ENCODE data around the gene SMCO2. TPM values are rescaled to one million over a fixed set of nuclear protein-coding genes. Genes with fewer than 3 reads are reported as not detected.
A peak's percentile ranks its signal among the peaks of the same experiment; 100 is the strongest.
"Not testable (repeated sequence)": the region's sequence is repeated elsewhere in the genome, so short reads cannot be mapped to it uniquely, and the experiment has no call there.

The SMCO2 gene
- polyA plus RNA-seq, 4 donors = 0.28 to 0.34 TPM; not detected in 2

DNA sequence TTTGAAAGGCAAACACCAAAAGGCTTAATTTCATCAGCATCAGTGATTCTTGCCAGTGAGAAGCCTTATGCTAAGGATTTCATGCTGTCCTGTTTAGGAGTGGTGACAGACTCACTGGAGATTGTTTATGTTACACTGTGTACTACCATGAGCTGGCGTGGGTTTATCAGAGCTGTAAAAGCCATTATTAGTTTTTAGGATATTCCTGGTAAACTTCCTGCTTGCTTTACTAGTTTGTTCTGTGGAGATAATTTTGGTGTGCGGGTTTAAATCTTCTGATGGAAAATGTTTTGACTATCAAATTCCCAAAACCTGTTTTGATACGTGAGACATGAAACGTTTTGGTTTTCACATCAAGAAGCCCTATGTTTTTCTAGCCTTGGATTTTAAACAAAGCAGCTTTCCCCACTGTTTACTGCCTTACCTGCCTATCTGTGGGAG is 92.7 kb downstream of the SMCO2 start:
- Histone ChIP-seq H3K36me3 (ENCODE audit: control insufficient read depth in 3 of 3, insufficient read depth in 2 of 3, low read depth in 1 of 3, low read length in 3 of 3) (peaks cover 0 to 11% (median 0%) of the 10 kb centered on the region in 3 donors), H3K9me3 (ENCODE audit: control insufficient read depth in 2 of 2, insufficient read depth in 1 of 2, low read depth in 1 of 2, low read length in 1 of 2) (no peaks in the 10 kb centered on the region), H3K4me3 (ENCODE audit: low read depth in 1 of 3, low read length in 3 of 3) (no peak overlapping the region), H3K4me1 (ENCODE audit: control insufficient read depth in 3 of 3, insufficient read depth in 2 of 3, low read depth in 1 of 3, low read length in 2 of 3) (peaks cover 0 to 5% (median 0%) of the 10 kb centered on the region in 3 donors), H3K27ac (ENCODE audit: low read depth in 1 of 3, low read length in 2 of 3) (peak overlapping the region in 1 of 3 donors; percentile 51), H3K27me3 (ENCODE audit: control insufficient read depth in 3 of 3, insufficient read depth in 3 of 3, low read length in 3 of 3) (no peaks in the 10 kb centered on the region)
- WGBS, 3 donors = 12 to 40% (median 33%) methylated on average over 4 of the region's 4 CpGs
- FAIRE-seq = no peak
- DNase-seq = peak in 1 of 2 donors; percentile 13

DNA sequence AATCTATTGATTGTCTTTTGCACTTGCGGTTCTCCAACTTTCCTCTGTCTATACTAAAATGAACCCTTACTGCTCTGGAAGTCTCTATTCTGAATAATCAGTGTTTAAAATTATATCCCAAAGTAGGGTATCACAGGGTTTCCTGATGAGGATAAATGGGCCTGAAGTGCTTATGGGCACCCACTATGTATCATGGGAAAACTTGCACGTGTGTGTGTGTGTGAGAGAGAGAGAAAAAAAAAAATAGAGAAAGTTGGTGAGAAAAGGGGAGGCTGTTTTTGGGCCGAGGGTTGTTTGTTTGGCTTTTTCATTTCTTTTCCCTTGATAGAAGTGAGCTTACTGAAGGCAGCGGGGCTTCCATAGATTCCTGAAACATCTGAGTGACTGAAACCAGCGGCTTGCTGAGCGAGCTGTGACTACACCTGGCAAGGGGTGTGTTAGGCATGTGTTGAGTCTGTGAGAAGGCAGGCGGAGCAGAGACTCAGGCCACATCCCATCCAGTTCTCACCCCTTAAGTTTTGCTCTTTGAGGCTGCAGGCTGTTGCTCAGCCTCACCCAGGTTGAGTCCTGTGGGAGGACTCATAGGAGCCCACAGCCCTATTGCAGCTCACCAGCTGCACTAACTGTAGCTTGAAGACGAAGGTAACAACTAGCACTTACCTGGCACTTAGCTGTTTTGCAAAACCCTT is 94.6 kb downstream of the SMCO2 start:
- Histone ChIP-seq H3K27ac (ENCODE audit: low read depth in 1 of 3, low read length in 2 of 3) (no peak overlapping the region), H3K36me3 (ENCODE audit: control insufficient read depth in 3 of 3, insufficient read depth in 2 of 3, low read depth in 1 of 3, low read length in 3 of 3) (peaks cover 0 to 4% (median 0%) of the 10 kb centered on the region in 3 donors), H3K9me3 (ENCODE audit: control insufficient read depth in 2 of 2, insufficient read depth in 1 of 2, low read depth in 1 of 2, low read length in 1 of 2) (no peaks in the 10 kb centered on the region), H3K27me3 (ENCODE audit: control insufficient read depth in 3 of 3, insufficient read depth in 3 of 3, low read length in 3 of 3) (no peaks in the 10 kb centered on the region), H3K4me1 (ENCODE audit: control insufficient read depth in 3 of 3, insufficient read depth in 2 of 3, low read depth in 1 of 3, low read length in 2 of 3) (peaks cover 0 to 5% (median 0%) of the 10 kb centered on the region in 3 donors), H3K4me3 (ENCODE audit: low read depth in 1 of 3, low read length in 3 of 3) (no peak overlapping the region)
- FAIRE-seq (no peak), DNase-seq (no peak)
- WGBS, 3 donors = 71 to 84% (median 77%) methylated on average over 8 of the region's 8 CpGs

DNA sequence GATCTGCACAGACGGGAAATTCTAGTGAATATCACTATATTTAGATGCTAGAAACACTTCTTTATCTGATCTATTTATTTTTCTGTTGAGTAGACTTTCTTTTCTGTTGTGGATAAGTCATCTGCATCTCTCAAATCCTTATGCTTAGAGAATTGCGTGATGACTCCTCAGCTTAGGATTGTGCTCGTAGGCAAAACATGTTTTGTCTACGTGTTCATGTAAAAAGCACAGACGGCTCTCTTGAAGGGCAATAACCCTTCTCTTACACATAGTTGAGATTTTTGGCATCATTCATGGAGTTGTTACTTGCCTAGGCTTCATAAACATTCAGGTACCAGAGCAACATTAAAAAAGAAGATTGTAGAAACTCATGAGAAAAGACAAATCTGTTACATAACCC is 96.1 kb downstream of the SMCO2 start:
- FAIRE-seq (no peak), DNase-seq (no peak)
- 68 to 89% (median 87%) methylated on average over 5 of the region's 5 CpGs for WGBS, 3 donors
- Histone ChIP-seq H3K4me1 (ENCODE audit: control insufficient read depth in 3 of 3, insufficient read depth in 2 of 3, low read depth in 1 of 3, low read length in 2 of 3) (peaks cover 0 to 5% (median 0%) of the 10 kb centered on the region in 3 donors), H3K27ac (ENCODE audit: low read depth in 1 of 3, low read length in 2 of 3) (no peak overlapping the region), H3K36me3 (ENCODE audit: control insufficient read depth in 3 of 3, insufficient read depth in 2 of 3, low read depth in 1 of 3, low read length in 3 of 3) (no peaks in the 10 kb centered on the region), H3K4me3 (ENCODE audit: low read depth in 1 of 3, low read length in 3 of 3) (no peak overlapping the region), H3K27me3 (ENCODE audit: control insufficient read depth in 3 of 3, insufficient read depth in 3 of 3, low read length in 3 of 3) (no peaks in the 10 kb centered on the region), H3K9me3 (ENCODE audit: control insufficient read depth in 2 of 2, insufficient read depth in 1 of 2, low read depth in 1 of 2, low read length in 1 of 2) (no peaks in the 10 kb centered on the region)

DNA sequence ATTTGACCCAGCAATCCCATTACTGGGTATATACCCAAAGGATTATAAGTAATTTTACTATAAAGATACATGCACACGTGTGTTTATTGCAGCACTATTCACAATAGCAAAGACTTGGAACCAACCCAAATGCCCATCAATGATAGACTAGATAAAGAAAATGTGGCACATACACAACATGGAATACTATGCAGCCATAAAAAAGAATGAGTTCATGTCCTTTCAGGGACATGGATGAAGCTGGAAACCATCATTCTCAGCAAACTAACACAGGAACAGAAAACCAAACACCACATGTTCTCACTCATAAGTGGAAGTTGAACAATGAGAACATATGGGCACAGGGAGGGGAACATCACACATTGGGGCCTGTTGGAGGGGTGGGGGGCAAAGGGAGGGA is 98.3 kb downstream of the SMCO2 start:
- H3K27ac ChIP-seq (ENCODE audit: low read depth in 1 of 3, low read length in 2 of 3); DNase-seq; H3K36me3 ChIP-seq (ENCODE audit: control insufficient read depth in 3 of 3, insufficient read depth in 2 of 3, low read depth in 1 of 3, low read length in 3 of 3); H3K4me3 ChIP-seq (ENCODE audit: low read depth in 1 of 3, low read length in 3 of 3); H3K27me3 ChIP-seq (ENCODE audit: control insufficient read depth in 3 of 3, insufficient read depth in 3 of 3, low read length in 3 of 3); FAIRE-seq; H3K9me3 ChIP-seq (ENCODE audit: control insufficient read depth in 2 of 2, insufficient read depth in 1 of 2, low read depth in 1 of 2, low read length in 1 of 2): not testable (repeated sequence)
- H3K4me1 ChIP-seq (ENCODE audit: control insufficient read depth in 3 of 3, insufficient read depth in 2 of 3, low read depth in 1 of 3, low read length in 2 of 3) = peaks cover 4 to 11% (median 7%) of the 10 kb centered on the region in 3 donors
- WGBS, 3 donors = 90% methylated on average over 1 of the region's 1 CpG

DNA sequence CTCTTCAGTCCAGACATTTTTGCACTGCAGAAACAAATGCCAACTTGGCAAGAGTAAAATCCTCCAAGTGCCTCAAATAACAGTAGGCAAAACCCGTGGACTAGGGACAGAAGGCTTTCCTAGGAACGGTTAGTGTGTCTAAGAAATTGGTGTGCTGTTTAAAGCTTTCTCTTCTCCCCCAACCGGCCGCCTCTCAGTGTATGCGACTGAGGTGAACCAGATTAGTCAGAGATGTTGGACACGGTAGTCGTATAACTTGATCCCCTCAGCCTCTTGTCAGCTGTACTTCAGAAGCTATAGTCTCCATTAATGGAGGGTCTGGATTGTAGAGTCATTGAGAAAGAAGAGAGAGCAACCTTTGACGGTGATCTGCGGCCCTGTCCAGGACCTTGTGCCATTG is 99.1 kb downstream of the SMCO2 start:
- Histone ChIP-seq H3K27ac (ENCODE audit: low read depth in 1 of 3, low read length in 2 of 3) (no peak overlapping the region), H3K9me3 (ENCODE audit: control insufficient read depth in 2 of 2, insufficient read depth in 1 of 2, low read depth in 1 of 2, low read length in 1 of 2) (no peaks in the 10 kb centered on the region), H3K4me1 (ENCODE audit: control insufficient read depth in 3 of 3, insufficient read depth in 2 of 3, low read depth in 1 of 3, low read length in 2 of 3) (peaks cover 6 to 16% (median 11%) of the 10 kb centered on the region in 3 donors), H3K4me3 (ENCODE audit: low read depth in 1 of 3, low read length in 3 of 3) (no peak overlapping the region), H3K27me3 (ENCODE audit: control insufficient read depth in 3 of 3, insufficient read depth in 3 of 3, low read length in 3 of 3) (no peaks in the 10 kb centered on the region), H3K36me3 (ENCODE audit: control insufficient read depth in 3 of 3, insufficient read depth in 2 of 3, low read depth in 1 of 3, low read length in 3 of 3) (no peaks in the 10 kb centered on the region)
- DNase-seq (no peak), FAIRE-seq (no peak)
- 82 to 89% (median 85%) methylated on average over 9 of the region's 9 CpGs for WGBS, 3 donors

DNA sequence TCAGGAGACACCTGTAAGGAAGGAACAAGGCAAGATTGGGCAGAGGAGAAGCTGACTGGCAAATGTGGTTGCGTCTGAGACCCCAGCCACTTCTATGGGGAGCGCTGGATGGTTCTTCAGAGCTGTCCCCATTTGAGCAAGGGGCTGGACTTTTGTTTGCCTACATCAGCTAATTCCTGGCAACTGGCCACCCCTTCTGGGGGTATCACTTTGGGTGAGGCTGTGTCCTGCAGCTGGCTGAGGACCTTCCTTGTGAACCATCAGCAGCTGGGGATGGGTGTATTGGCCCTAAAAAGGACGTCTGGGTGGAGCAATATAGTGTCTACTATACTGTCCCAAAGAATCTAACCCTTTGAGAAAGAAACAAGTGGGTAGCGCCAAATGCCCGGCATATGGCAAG is 101.1 kb downstream of the SMCO2 start:
- 84 to 89% (median 86%) methylated on average over 5 of the region's 5 CpGs for WGBS, 3 donors
- Histone ChIP-seq H3K36me3 (ENCODE audit: control insufficient read depth in 3 of 3, insufficient read depth in 2 of 3, low read depth in 1 of 3, low read length in 3 of 3) (no peaks in the 10 kb centered on the region), H3K27ac (ENCODE audit: low read depth in 1 of 3, low read length in 2 of 3) (no peak overlapping the region), H3K4me3 (ENCODE audit: low read depth in 1 of 3, low read length in 3 of 3) (no peak overlapping the region), H3K9me3 (ENCODE audit: control insufficient read depth in 2 of 2, insufficient read depth in 1 of 2, low read depth in 1 of 2, low read length in 1 of 2) (no peaks in the 10 kb centered on the region), H3K4me1 (ENCODE audit: control insufficient read depth in 3 of 3, insufficient read depth in 2 of 3, low read depth in 1 of 3, low read length in 2 of 3) (peaks cover 8 to 16% (median 9%) of the 10 kb centered on the region in 3 donors), H3K27me3 (ENCODE audit: control insufficient read depth in 3 of 3, insufficient read depth in 3 of 3, low read length in 3 of 3) (no peaks in the 10 kb centered on the region)
- DNase-seq = no peak
- FAIRE-seq = no peak

DNA sequence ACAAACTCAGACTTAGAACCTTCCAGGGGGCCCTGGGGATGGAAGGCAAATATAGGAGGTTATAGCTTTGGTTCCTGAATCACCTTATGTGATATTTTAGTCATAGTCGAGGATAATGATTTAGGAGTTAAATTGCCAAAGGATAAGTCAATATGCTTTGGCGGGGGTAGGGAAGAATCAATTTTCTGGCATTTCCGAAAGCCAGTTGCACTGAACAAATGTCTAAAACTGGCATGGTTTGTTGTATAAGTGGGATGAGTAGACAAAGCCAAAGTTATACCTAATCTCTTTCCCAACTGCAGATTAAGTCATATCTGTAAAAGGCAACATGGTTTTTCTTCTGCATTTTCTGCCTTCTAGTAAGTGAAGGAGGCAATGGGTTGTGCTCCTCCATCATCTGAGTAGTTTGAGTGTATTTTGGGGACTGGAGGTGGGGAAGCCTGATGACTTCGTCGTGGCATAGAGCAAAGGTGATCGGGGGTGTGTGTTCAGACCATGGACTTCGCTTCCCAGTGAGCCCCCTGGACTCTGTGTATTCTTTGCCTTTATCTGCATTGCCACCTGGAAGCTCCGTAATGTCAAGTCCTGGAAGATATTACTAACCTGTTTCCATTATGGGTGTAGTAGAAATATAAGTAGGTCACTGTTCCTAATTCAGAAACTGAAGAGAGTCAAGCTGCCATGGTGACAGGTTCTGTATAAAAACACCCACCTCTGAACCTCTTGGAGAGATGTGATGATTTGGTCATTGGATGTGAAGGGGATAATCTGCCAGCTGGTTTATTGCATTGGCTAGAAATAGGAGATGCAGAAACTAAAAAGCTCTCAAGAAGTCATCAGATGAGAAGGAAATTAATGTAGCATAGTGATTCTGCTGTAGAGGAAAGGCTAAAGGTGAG is 102.0 kb downstream of the SMCO2 start:
- H3K27ac ChIP-seq (ENCODE audit: low read depth in 1 of 3, low read length in 2 of 3) = peak overlapping the region in 1 of 3 donors; percentile 31
- DNase-seq (no peak), FAIRE-seq (no peak)
- H3K4me3 ChIP-seq (ENCODE audit: low read depth in 1 of 3, low read length in 3 of 3) = no peak overlapping the region
- no peaks in the 10 kb centered on the region for H3K9me3 ChIP-seq (ENCODE audit: control insufficient read depth in 2 of 2, insufficient read depth in 1 of 2, low read depth in 1 of 2, low read length in 1 of 2)
- H3K27me3 ChIP-seq (ENCODE audit: control insufficient read depth in 3 of 3, insufficient read depth in 3 of 3, low read length in 3 of 3) = no peaks in the 10 kb centered on the region
- 65 to 79% (median 66%) methylated on average over 8 of the region's 8 CpGs for WGBS, 3 donors
- no peaks in the 10 kb centered on the region for H3K36me3 ChIP-seq (ENCODE audit: control insufficient read depth in 3 of 3, insufficient read depth in 2 of 3, low read depth in 1 of 3, low read length in 3 of 3)
- H3K4me1 ChIP-seq (ENCODE audit: control insufficient read depth in 3 of 3, insufficient read depth in 2 of 3, low read depth in 1 of 3, low read length in 2 of 3) = peaks cover 8 to 16% (median 9%) of the 10 kb centered on the region in 3 donors

DNA sequence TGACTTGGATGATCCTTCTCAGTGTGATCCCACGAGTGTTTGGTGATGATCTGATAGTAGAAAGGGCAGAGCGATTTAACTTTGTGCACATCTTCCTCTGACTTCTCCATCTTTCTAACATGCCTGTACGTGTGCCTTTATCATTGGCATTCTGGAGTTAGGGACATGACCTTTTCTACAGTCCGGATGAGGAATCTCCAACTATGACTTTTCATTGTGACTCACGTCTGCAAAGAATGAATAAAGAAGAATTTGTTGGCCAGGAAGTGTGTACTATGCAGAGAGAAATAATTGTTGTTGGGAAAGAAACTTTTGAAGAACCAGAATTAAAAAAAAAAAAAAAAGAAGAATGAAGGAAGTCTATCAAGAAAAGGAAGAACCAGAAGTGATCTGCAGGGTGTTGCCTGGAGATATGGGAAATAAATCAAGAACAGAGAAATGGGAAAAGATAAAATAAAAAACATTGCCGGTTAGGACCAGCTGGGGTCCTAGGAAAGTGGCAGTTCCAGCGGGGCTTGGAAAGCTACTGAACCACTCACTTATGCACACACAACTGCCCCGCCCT is 102.8 kb downstream of the SMCO2 start:
- Histone ChIP-seq H3K9me3 (ENCODE audit: control insufficient read depth in 2 of 2, insufficient read depth in 1 of 2, low read depth in 1 of 2, low read length in 1 of 2) (no peaks in the 10 kb centered on the region), H3K36me3 (ENCODE audit: control insufficient read depth in 3 of 3, insufficient read depth in 2 of 3, low read depth in 1 of 3, low read length in 3 of 3) (no peaks in the 10 kb centered on the region), H3K27me3 (ENCODE audit: control insufficient read depth in 3 of 3, insufficient read depth in 3 of 3, low read length in 3 of 3) (no peaks in the 10 kb centered on the region), H3K4me3 (ENCODE audit: low read depth in 1 of 3, low read length in 3 of 3) (no peak overlapping the region), H3K27ac (ENCODE audit: low read depth in 1 of 3, low read length in 2 of 3) (peak overlapping the region in 2 of 3 donors; percentile 31 to 58), H3K4me1 (ENCODE audit: control insufficient read depth in 3 of 3, insufficient read depth in 2 of 3, low read depth in 1 of 3, low read length in 2 of 3) (peaks cover 8 to 16% (median 9%) of the 10 kb centered on the region in 3 donors)
- DNase-seq = peak in 1 of 2 donors; percentile 18
- FAIRE-seq = no peak
- 17 to 33% (median 28%) methylated on average over 8 of the region's 8 CpGs for WGBS, 3 donors

All from small intestine (tissue), 7 donors.